Fibroblast of villous mesenchyme (primary cell): ENCODE measurements around the gene C14orf132. TPM values are rescaled to one million over a fixed set of nuclear protein-coding genes. Genes with fewer than 3 reads are reported as not detected.

Source experiments
- DNase-seq: peaks from one replicate; pipeline ENCODE4 v3.0.0-alpha.2; 2010; ENCODE audit warnings: low read depth
- H3K4me3 ChIP-seq: 2 replicates; pipeline ENCODE4 v1.5.1; 2011; ENCODE audit warnings: low read depth, mild to moderate bottlenecking, low read length
- total RNA-seq: library from RNA; depleted of rRNA; stranded (reverse); fragments of >200 nt; gene quantifications from 2 replicates; pipeline ENCODE4 v1.2.3, GENCODE V29; 2012
- TF ChIP-seq, protein P1 (sequence below): IDR thresholded peaks from 2 replicates; pipeline ENCODE4 v1.5.1; 2012; ENCODE audit warnings: low read depth, mild to moderate bottlenecking, low read length; ENCODE audit not compliant: insufficient read depth

The C14orf132 gene
- total RNA-seq, 1 donor = 22.9 TPM

DNA sequence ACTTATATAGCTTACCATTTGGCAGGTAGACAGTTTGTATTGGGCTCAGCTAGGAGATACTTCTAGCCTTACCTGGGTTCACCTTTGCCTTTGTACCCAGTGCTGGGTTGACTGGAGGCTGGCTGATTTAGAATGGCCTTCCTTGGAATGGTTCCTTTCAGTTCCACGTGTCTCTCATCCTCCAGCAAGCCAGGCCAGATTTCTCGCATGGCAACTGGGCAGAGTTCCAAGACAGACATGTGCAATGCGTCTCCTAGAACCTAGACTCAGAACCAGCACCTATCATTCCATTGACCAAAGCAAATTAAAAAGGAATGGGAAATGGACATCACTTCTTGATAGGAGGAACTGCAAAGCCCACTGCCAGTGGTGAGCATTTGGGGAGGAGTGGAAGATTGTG is 86.4 kb downstream of the C14orf132 start:
- TF ChIP-seq, protein P1, sequence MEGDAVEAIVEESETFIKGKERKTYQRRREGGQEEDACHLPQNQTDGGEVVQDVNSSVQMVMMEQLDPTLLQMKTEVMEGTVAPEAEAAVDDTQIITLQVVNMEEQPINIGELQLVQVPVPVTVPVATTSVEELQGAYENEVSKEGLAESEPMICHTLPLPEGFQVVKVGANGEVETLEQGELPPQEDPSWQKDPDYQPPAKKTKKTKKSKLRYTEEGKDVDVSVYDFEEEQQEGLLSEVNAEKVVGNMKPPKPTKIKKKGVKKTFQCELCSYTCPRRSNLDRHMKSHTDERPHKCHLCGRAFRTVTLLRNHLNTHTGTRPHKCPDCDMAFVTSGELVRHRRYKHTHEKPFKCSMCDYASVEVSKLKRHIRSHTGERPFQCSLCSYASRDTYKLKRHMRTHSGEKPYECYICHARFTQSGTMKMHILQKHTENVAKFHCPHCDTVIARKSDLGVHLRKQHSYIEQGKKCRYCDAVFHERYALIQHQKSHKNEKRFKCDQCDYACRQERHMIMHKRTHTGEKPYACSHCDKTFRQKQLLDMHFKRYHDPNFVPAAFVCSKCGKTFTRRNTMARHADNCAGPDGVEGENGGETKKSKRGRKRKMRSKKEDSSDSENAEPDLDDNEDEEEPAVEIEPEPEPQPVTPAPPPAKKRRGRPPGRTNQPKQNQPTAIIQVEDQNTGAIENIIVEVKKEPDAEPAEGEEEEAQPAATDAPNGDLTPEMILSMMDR = no peak
- H3K4me3 ChIP-seq = no peak overlapping the region
- peak; percentile 45 for DNase-seq

DNA sequence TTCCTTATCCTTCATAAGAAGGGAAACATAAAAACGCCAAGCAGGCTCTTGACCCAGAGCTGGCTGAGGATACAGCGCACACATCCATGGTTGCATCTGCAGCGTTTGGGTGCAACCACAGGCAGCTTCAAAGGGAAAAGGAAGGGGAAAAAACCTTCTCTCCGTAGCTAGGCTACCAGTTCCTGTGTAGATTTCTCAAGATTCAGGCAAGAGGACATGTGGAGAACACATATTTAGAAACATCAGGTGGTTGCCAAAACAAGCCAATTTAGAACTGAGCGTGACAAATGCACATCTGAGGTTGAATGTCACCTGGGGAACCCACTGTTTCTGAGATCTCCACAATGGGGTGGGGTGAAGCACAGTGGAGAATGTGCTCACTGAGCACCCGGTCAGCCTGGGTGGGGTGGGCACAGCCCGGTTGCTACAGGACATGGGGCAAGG is 87.2 kb downstream of the C14orf132 start:
- no peak overlapping the region for H3K4me3 ChIP-seq
- DNase-seq = peak; percentile 48
- TF ChIP-seq, protein P1 = no peak

DNA sequence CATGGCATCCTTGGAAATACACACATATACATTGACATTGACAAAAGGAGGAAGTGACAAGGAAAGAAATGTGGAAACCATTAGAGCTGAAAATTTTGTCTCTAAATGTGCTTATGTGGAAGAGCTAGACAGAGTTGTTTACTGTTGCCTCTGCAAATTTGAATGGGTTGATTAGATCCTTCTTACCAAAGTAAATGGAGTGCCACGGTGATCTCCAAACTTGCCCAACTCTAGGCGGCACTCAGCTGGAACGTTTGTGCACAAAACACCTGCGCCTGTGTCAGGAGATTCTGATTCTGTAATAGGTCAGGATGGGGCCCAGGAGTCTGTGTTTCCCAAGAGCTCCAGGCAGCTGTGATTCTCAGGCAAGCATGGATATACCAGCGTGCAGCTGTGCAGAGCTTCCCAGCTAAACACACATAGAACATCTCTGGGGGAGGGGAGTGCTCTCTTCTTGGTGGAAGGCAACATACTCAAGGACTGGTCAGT is 87.7 kb downstream of the C14orf132 start:
- H3K4me3 ChIP-seq = no peak overlapping the region
- peak; percentile 56 for DNase-seq
- TF ChIP-seq, protein P1 = no peak

DNA sequence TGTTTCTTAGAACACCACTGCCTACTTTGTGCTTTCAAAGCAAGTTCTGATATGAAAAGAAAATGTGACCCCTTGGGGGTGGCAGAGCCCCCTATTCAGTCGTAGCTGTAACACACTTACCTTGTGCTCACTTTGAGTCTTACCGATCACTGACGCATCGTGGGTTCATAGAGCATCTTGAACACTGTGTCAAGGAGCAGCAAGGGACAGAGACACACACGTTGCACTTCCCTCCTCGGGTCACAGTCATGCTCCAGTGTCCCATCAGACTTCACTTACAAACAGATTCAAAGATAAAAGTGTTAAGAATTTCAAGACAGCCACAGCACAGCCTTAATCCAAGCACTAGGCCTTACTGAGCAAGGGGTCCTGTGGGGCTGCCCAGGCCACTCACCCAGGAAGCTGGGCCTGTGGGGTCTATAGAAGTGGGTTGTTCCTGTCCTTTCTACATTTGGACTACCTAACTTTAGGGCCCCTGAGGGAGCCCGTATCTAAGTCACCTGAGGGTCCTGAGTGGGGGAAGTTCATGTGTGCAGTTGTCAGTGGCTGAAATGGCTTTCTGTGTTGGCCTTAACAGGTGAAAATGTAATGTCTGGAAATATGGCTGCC is 90.1 kb downstream of the C14orf132 start:
- no peak overlapping the region for H3K4me3 ChIP-seq
- TF ChIP-seq, protein P1 = no peak
- DNase-seq = no peak

DNA sequence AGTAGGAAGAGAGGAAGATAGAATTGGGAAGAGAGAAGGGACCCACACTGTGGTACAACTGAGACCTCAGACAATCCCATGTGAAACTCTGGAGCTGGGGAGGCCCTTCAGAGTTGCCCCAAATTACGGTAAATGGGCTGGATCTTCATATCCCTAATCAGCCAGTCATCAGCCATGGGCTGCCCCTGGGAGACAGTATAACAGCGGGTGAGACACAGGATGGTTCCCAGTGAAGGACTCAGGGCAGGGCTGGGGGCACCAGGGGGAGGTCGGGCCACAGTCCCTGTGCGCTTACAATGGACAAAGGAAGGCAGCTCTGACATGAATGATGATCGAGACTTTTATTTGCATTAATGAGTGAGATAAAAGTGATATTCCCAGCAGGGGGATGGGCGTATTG is 91.2 kb downstream of the C14orf132 start:
- DNase-seq = no peak
- no peak overlapping the region for H3K4me3 ChIP-seq
- TF ChIP-seq, protein P1 = no peak

GRCh38 chr14:96130854-96131253 is 91.7 kb downstream of the C14orf132 start:
- peak; percentile 36 for DNase-seq
- H3K4me3 ChIP-seq = no peak overlapping the region
- TF ChIP-seq, protein P1 = no peak

DNA sequence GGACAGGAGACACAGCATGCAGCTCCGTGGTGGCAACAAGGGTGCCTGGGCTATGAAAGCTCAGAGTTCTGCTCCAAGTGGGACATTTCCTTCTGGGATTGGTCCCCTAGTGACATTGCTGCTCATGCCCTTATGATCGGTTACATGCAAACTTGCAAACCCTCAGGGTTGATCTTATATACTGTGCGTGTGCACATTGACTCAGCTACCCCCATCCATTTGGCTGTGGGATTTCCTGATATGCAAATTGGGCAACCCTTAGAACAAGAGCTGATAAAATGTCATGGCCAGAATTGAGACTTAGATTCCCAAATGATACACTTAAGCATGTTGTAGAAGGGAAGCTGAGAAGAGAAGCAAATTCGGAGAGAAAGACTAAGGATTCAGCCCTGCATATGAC is 92.7 kb downstream of the C14orf132 start:
- DNase-seq = no peak
- H3K4me3 ChIP-seq = no peak overlapping the region
- TF ChIP-seq, protein P1 = no peak
